ENCODE results near the gene ITIH1. TPM values are rescaled to one million over a fixed set of nuclear protein-coding genes. Genes with fewer than 3 reads are reported as not detected.

ITIH1 gene
- total and polyA plus RNA-seq, 2 donors (not counting 3 experiments of a cell fraction or from before 2014, with no cell fraction given), result not detected

GRCh38 chr3:52809149-52809548 lies 31.8 kb downstream of the ITIH1 start:
- no peak overlapping the region for H3K4me2 ChIP-seq (ENCODE audit: insufficient read depth, low read length)
- no peaks in the 10 kb centered on the region for H4K20me1 ChIP-seq (replicated peaks; ENCODE audit: control insufficient read depth, extremely low read depth, insufficient read depth, low read length)
- FAIRE-seq, result no peak

More at GRCh38 chr3:52809149-52809548, 31.8 kb downstream of the ITIH1 start:
- Histone ChIP-seq H3K36me3 (ENCODE audit: control insufficient read depth in 2 of 2, extremely low read depth in 1 of 2, insufficient read depth in 2 of 2, low read length in 2 of 2) (no peaks in the 10 kb centered on the region), H3K9ac (replicated peaks; ENCODE audit: extremely low read depth, insufficient read depth, low read length) (no peak overlapping the region), H3K9me3 (replicated peaks; ENCODE audit: control insufficient read depth, insufficient read depth, low read length) (no peaks in the 10 kb centered on the region), H3K9me1 (replicated peaks; ENCODE audit: control insufficient read depth, extremely low read depth, insufficient read depth, low read length) (no peaks in the 10 kb centered on the region), H3K4me3 (replicated peaks in 1 of 3; ENCODE audit: insufficient read depth in 1 of 3, low read depth in 1 of 3, low read length in 3 of 3) (no peak overlapping the region), H3K79me2 (ENCODE audit: control insufficient read depth, insufficient read depth, low read length) (no peaks in the 10 kb centered on the region), H3K4me1 (ENCODE audit: control insufficient read depth, extremely low read depth, insufficient read depth, low read length) (no peaks in the 10 kb centered on the region), H2AFZ (ENCODE audit: low read depth, low read length) (no peak overlapping the region), H3K27ac (ENCODE audit: insufficient read depth, low read depth, low read length) (no peak overlapping the region), H3K27me3 (ENCODE audit: control insufficient read depth in 2 of 2, insufficient read depth in 2 of 2, low read length in 2 of 2) (no peaks in the 10 kb centered on the region)
- intact Hi-C loops (cut with micrococcal nuclease), result no loop called here
- no peak for DNase-seq (ENCODE audit: low read depth, low spot score)
- TF ChIP-seq POLR2A (IDR thresholded peaks at IDR 0.05; ENCODE audit: low read depth, low read length), result no peak
- no peak for TF ChIP-seq CTCF (IDR thresholded peaks at IDR 0.05; ENCODE audit: extremely low read depth in 1 of 2, insufficient read depth in 1 of 2, low read depth in 1 of 2, low read length in 2 of 2)
- no peak for TF ChIP-seq MAX (IDR thresholded peaks at IDR 0.05; ENCODE audit: insufficient read depth, insufficient read length)
- no peak for TF ChIP-seq FOS (IDR thresholded peaks at IDR 0.05; ENCODE audit: borderline replicate concordance, insufficient read depth, low read length)
- TF ChIP-seq EZH2 (IDR thresholded peaks at IDR 0.05; ENCODE audit: borderline replicate concordance, low read depth, low read length, severe bottlenecking), result no peak
- no peak for TF ChIP-seq POLR2AphosphoS5 (IDR thresholded peaks at IDR 0.05; ENCODE audit: insufficient read depth, low read depth, low read length)
- dilution Hi-C loops (cut with MboI; ENCODE audit: extremely low pct_ligation_motif_present, low sequenced_read_pairs), result no loop called here
- CTCF ChIA-PET, result interaction anchor here (2.1 to 3.9 kb wide), 2 partner anchors 10 to 12 kb away, joined by 7 to 13 read pairs; no protein-coding TSS in a partner anchor
- no TSS peak for BruUV-seq (replicated peaks)
- POLR2A ChIA-PET, result no interaction called here

Measured in endothelial cell of umbilical vein (primary cell).